Breast epithelium (tissue), 4 donors: Measurements from ENCODE around the gene ZNF567. TPM values are rescaled to one million over a fixed set of nuclear protein-coding genes. Genes with fewer than 3 reads are reported as not detected.

ENCODE experiments used
- DNase-seq, 2 donors: peaks; one replicate each; pipeline ENCODE4 v3.0.0-alpha.2; 2019; ENCODE audit warnings: low spot score in 2 of 2
- H3K27ac ChIP-seq, 2 donors: fragments of 200-600 bp; sonication (generic) in 1 of 2; one replicate each; pipeline ENCODE4 v1.5.1; 2016 to 2019; ENCODE audit warnings: mild to moderate bottlenecking in 1 of 2
- H3K27me3 ChIP-seq, 2 donors: fragments of 200-600 bp; sonication (generic) in 1 of 2; one replicate each; pipeline versions ENCODE4 v1.5.1 to v1.6.0; 2017 to 2019; ENCODE audit warnings: control low read depth in 1 of 2, mild to moderate bottlenecking in 1 of 2
- H3K36me3 ChIP-seq: fragments of 200-600 bp; one replicate; pipeline ENCODE4 v1.5.1; 2019
- H3K4me1 ChIP-seq, 2 donors: fragments of 200-600 bp; sonication (generic); one replicate each; pipeline ENCODE4 v1.5.1; 2016 to 2019; ENCODE audit warnings: control low read depth in 1 of 2
- H3K4me3 ChIP-seq, 3 donors: fragments of 200-600 bp; sonication (generic); 1 replicate in 2 of 3; 2 replicates in 1 of 3; pipeline ENCODE4 v1.5.1; 2016 to 2019; ENCODE audit warnings: mild to moderate bottlenecking in 3 of 3, moderate library complexity in 2 of 3
- H3K9me3 ChIP-seq, 2 donors: fragments of 200-600 bp; sonication (generic) in 1 of 2; one replicate each; pipeline ENCODE4 v1.5.1; 2016 to 2019; ENCODE audit warnings: control low read depth in 1 of 2
- POLR2A ChIP-seq: fragments of 450-650 bp; IDR thresholded peaks from one replicate; pipeline ENCODE4 v1.6.1; 2016; ENCODE audit warnings: antibody characterized with exemption, mild to moderate bottlenecking, moderate library complexity
- POLR2AphosphoS5 ChIP-seq, 3 donors: sonication (generic); formaldehyde crosslinking; IDR thresholded peaks; one replicate each; pipeline ENCODE4 v1.6.1; 2017; ENCODE audit warnings: antibody characterized with exemption in 3 of 3
- intact Hi-C: fragments of 100-400 bp; cut with DNase I; formaldehyde crosslinking; loops from one replicate; pipeline ENCODE4 v1.15.1; 2023; ENCODE audit warnings: low total_unique reads
- total RNA-seq, 3 donors: library from RNA; depleted of rRNA; stranded (reverse); fragments of >200 nt; gene quantifications; one replicate each; pipeline ENCODE4 v1.1.0, GENCODE V29; 2016
- TF ChIP-seq, protein P1 (sequence below), 3 donors: fragments of 450-650 bp; IDR thresholded peaks; one replicate each; pipeline ENCODE4 v1.5.1; 2016 to 2017; ENCODE audit warnings: antibody characterized with exemption in 3 of 3, mild to moderate bottlenecking in 3 of 3, moderate library complexity in 3 of 3

Gene ZNF567
- total RNA-seq, 3 donors from 2014 or later: 3.8 to 20.6 (median 15.1) TPM

- intact Hi-C loops: no loop called here
- Histone ChIP-seq H3K27me3 (no peaks in the 10 kb centered on the region), H3K9me3 (peaks cover 94 to 99% of the 10 kb centered on the region in 2 donors)
Measured at GRCh38 chr19:36750066-36750691, 62.8 kb downstream of the ZNF567 start.

More at GRCh38 chr19:36750066-36750691, 62.8 kb downstream of the ZNF567 start:
- TF ChIP-seq, protein P1, sequence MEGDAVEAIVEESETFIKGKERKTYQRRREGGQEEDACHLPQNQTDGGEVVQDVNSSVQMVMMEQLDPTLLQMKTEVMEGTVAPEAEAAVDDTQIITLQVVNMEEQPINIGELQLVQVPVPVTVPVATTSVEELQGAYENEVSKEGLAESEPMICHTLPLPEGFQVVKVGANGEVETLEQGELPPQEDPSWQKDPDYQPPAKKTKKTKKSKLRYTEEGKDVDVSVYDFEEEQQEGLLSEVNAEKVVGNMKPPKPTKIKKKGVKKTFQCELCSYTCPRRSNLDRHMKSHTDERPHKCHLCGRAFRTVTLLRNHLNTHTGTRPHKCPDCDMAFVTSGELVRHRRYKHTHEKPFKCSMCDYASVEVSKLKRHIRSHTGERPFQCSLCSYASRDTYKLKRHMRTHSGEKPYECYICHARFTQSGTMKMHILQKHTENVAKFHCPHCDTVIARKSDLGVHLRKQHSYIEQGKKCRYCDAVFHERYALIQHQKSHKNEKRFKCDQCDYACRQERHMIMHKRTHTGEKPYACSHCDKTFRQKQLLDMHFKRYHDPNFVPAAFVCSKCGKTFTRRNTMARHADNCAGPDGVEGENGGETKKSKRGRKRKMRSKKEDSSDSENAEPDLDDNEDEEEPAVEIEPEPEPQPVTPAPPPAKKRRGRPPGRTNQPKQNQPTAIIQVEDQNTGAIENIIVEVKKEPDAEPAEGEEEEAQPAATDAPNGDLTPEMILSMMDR (IDR thresholded peaks at IDR 0.05): no peak
- TF ChIP-seq POLR2A (no peak), POLR2AphosphoS5 (IDR thresholded peaks at IDR 0.05) (no peak)
- Histone ChIP-seq H3K27ac (no peak overlapping the region), H3K4me3 (peak overlapping the region in 1 of 3 donors; percentile 7), H3K4me1 (no peaks in the 10 kb centered on the region), H3K36me3 (peaks cover 7% of the 10 kb centered on the region)
- no peak for DNase-seq

Other genes starting within 250 kb of the ZNF567 start
- 10 to 100 TPM; 10.2 to 14.7 (median 11.4) TPM for gene ZNF566, start 198.1 kb upstream of the ZNF567 start, total RNA-seq
- gene ZNF260, start 159.3 kb upstream of the ZNF567 start, total RNA-seq: 10 to 100 TPM in 2 of 3 donors, 1 to 10 TPM in 1; 9.1 to 35.6 (median 22.0) TPM
- gene ZNF529, start 114.3 kb upstream of the ZNF567 start, total RNA-seq: 10 to 100 TPM in 2 of 3 donors, 1 to 10 TPM in 1; 8.2 to 20.3 (median 14.7) TPM
- 10 to 100 TPM in 1 of 3 donors, 1 to 10 TPM in 2; 2.6 to 13.0 (median 6.6) TPM for gene ZNF382, start 82.3 kb upstream of the ZNF567 start, total RNA-seq
- 10 to 100 TPM in 1 of 3 donors, 1 to 10 TPM in 2; 8.2 to 13.6 (median 9.0) TPM for gene ZNF461, start 20.8 kb upstream of the ZNF567 start, total RNA-seq
- gene ZNF850, start 85.2 kb downstream of the ZNF567 start, total RNA-seq: 1 to 10 TPM; 2.3 to 8.5 (median 2.4) TPM
- gene ZNF790, start 150.8 kb downstream of the ZNF567 start, total RNA-seq: 10 to 100 TPM in 1 of 3 donors, 1 to 10 TPM in 2; 5.6 to 11.4 (median 8.8) TPM
- 10 to 100 TPM in 2 of 3 donors, 1 to 10 TPM in 1; 8.6 to 13.6 (median 10.2) TPM for gene ZNF345, start 163.3 kb downstream of the ZNF567 start, total RNA-seq
- 1 to 10 TPM; 3.2 to 8.9 (median 4.3) TPM for gene ZNF829, start 228.7 kb downstream of the ZNF567 start, total RNA-seq
- 10 to 100 TPM in 1 of 3 donors, 1 to 10 TPM in 2; 8.5 to 17.9 (median 9.8) TPM for gene ZNF568, start 228.7 kb downstream of the ZNF567 start, total RNA-seq